ENCODE results near the gene SLC38A7.

The SLC38A7 gene

DNA sequence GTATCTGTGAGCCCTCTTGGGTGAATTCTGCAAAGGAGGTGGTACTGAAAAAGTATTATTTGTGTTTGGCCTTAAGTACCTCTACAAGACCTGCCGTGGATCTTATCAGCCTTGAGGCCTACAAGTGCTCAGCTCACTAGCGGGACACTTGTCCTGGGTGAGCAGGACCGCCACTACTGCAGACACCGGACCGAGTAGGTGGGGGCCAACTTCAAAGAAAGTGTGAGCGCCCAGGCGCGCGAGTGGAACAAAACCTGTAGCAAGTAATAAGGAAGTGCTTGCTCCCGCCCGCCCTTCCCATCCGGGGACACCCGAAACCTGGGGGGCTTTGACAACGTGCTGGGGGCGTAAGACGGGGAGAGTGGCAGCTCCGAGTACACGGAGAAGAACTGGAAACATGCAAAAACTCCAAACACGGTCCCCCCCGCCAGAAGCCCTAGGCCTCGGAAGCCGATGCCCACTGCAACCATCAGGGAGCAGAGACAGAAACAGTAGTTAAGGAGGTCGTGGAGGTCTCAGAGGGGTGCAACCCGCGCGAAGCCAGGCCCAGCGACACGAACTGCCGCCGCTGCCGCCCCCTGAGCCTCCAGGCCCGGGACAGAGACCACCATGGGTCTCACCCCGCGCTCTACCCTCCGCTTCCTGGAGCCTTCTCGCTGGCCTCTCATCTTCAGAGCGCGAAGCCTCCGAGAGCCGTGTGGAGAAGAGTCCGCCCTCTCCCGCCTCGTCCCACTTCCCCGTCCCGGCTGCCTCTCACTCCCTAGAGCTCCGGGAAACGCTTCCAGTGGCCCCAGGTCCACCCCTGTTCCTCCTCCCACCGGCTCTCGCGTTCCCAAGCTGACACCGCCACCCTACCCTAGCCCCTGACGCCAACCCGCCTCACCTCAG lies 55.5 kb downstream of the SLC38A7 start:
- Histone ChIP-seq H3K36me3 (ENCODE audit: insufficient read depth, low read length) (peaks cover 7% of the 10 kb centered on the region), H3K27me3 (ENCODE audit: control insufficient read depth in 1 of 2, insufficient read depth in 2 of 2, low read length in 2 of 2) (no peaks in the 10 kb centered on the region), H3K9me3 (ENCODE audit: low read length) (no peaks in the 10 kb centered on the region), H3K9ac (ENCODE audit: low read length) (peak overlapping the region; percentile 99), H3K4me3 (ENCODE audit: low read depth in 1 of 2, low read length in 2 of 2) (peak overlapping the region; percentile 79 to 98), H3K4me1 (ENCODE audit: insufficient read depth, low read length) (peaks cover 17% of the 10 kb centered on the region), H3K27ac (ENCODE audit: low read depth, low read length) (peak overlapping the region; percentile 97)

DNA sequence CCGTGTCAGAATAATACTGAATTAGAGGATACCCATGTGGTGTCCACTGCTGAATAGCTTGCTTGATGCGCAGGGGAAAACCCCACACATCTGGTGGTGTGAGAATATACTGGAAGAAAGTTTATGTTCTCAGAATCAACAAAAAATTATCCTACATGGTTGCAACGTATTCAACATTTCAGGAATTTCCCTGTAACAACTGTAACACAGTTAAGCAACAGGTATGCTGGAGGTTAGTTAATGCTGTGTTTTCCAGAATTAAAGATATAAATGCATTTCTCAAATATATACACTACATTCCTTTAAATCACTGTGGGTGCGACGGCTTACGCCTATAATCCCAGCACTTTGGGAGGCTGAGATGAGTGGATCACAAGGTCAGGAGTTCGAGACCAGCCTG lies 60.4 kb downstream of the SLC38A7 start:
- Histone ChIP-seq H3K36me3 (ENCODE audit: insufficient read depth, low read length) (peaks cover 18% of the 10 kb centered on the region), H3K4me3 (ENCODE audit: low read depth in 1 of 2, low read length in 2 of 2) (no peak overlapping the region), H3K27me3 (ENCODE audit: control insufficient read depth in 1 of 2, insufficient read depth in 2 of 2, low read length in 2 of 2) (no peaks in the 10 kb centered on the region)

DNA sequence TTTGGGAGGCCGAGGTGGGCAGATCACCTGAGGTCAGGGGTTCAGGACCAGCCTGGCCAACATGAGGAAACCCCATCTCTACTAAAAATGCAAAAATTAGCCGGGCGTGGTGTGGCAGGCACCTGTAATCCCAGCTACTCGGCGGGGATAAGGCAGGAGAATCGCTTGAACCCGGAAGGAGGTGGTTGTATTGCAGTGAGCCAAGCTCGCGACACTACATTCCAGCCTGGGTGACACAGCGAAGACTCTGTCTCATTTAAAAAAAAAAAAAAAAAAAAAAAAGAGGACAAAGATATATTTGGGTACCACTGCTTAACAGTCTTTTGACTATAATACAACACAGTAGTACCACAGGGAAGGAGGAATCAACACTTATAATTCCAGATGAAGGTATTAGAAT lies 64.2 kb downstream of the SLC38A7 start:
- Histone ChIP-seq H3K4me1 (ENCODE audit: insufficient read depth, low read length) (no peaks in the 10 kb centered on the region), H3K36me3 (ENCODE audit: insufficient read depth, low read length) (peaks cover 26% of the 10 kb centered on the region)

More for the DNA sequence above, 60.4 kb downstream of the SLC38A7 start:
- no peaks in the 10 kb centered on the region for H3K9me3 ChIP-seq (ENCODE audit: low read length)
- no peak overlapping the region for H3K9ac ChIP-seq (ENCODE audit: low read length)
- peaks cover 17% of the 10 kb centered on the region for H3K4me1 ChIP-seq (ENCODE audit: insufficient read depth, low read length)
- no peak overlapping the region for H3K27ac ChIP-seq (ENCODE audit: low read depth, low read length)

GRCh38 chr16:58615280-58615679 lies 69.3 kb downstream of the SLC38A7 start:
- Histone ChIP-seq H3K36me3 (ENCODE audit: insufficient read depth, low read length) (peaks cover 8% of the 10 kb centered on the region), H3K27me3 (ENCODE audit: control insufficient read depth in 1 of 2, insufficient read depth in 2 of 2, low read length in 2 of 2) (no peaks in the 10 kb centered on the region), H3K27ac (ENCODE audit: low read depth, low read length) (no peak overlapping the region), H3K9me3 (ENCODE audit: low read length) (no peaks in the 10 kb centered on the region), H3K4me3 (ENCODE audit: low read depth in 1 of 2, low read length in 2 of 2) (no peak overlapping the region), H3K4me1 (ENCODE audit: insufficient read depth, low read length) (peaks cover 3% of the 10 kb centered on the region), H3K9ac (ENCODE audit: low read length) (no peak overlapping the region)

More for the DNA sequence above, 64.2 kb downstream of the SLC38A7 start:
- no peak overlapping the region for H3K9ac ChIP-seq (ENCODE audit: low read length)
- no peak overlapping the region for H3K4me3 ChIP-seq (ENCODE audit: low read depth in 1 of 2, low read length in 2 of 2)
- H3K27ac ChIP-seq (ENCODE audit: low read depth, low read length): no peak overlapping the region
- no peaks in the 10 kb centered on the region for H3K27me3 ChIP-seq (ENCODE audit: control insufficient read depth in 1 of 2, insufficient read depth in 2 of 2, low read length in 2 of 2)
- H3K9me3 ChIP-seq (ENCODE audit: low read length): no peaks in the 10 kb centered on the region

Data from muscle layer of colon (tissue), 2 donors.